DOHH2 (cell line): Measurements from ENCODE around the gene PLCL1.

Source experiments
- EZH2phosphoT487 ChIP-seq: fragments of 200-600 bp; sonication (generic); IDR thresholded peaks from 2 replicates; pipeline ENCODE4 v1.6.1; 2017; ENCODE audit warnings: borderline replicate concordance, mild to moderate bottlenecking, antibody characterized with exemption, low read length, moderate library complexity, mixed read lengths
- TF ChIP-seq, protein P1 (sequence below): fragments of 200-600 bp; sonication (generic); IDR thresholded peaks from one replicate; pipeline ENCODE4 v1.5.1; 2014; ENCODE audit warnings: antibody characterized with exemption, mild to moderate bottlenecking, low read depth, low read length; ENCODE audit not compliant: poor library complexity, severe bottlenecking

DNA sequence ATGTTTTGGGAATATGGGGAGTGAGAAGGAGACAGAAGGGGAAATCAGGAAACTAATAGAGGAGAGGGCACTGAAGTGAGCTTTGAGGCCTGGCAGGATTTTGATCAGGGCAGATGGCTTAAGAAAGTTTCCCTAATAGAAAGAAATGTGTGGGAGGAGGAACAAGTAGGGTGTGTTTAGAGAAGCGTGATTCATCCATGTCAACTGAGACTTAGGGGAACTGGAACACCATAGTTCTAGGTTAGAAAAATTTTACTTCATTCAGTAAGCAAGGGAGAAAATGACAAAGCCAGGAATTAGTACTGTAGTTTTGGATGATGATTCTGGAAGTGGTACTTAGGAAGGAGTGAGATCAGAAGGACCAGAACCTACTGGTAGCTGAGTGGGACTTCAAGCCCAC is 296.0 kb downstream of the PLCL1 start:
- TF ChIP-seq, protein P1, sequence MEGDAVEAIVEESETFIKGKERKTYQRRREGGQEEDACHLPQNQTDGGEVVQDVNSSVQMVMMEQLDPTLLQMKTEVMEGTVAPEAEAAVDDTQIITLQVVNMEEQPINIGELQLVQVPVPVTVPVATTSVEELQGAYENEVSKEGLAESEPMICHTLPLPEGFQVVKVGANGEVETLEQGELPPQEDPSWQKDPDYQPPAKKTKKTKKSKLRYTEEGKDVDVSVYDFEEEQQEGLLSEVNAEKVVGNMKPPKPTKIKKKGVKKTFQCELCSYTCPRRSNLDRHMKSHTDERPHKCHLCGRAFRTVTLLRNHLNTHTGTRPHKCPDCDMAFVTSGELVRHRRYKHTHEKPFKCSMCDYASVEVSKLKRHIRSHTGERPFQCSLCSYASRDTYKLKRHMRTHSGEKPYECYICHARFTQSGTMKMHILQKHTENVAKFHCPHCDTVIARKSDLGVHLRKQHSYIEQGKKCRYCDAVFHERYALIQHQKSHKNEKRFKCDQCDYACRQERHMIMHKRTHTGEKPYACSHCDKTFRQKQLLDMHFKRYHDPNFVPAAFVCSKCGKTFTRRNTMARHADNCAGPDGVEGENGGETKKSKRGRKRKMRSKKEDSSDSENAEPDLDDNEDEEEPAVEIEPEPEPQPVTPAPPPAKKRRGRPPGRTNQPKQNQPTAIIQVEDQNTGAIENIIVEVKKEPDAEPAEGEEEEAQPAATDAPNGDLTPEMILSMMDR, result no peak
- TF ChIP-seq EZH2phosphoT487, result no peak
